AG04449 (cell line): ENCODE data around the gene CELA2A.
"Not testable (repeated sequence)": the region's sequence is repeated elsewhere in the genome, so short reads cannot be mapped to it uniquely, and the experiment has no call there.

Source experiments
- CTCF ChIA-PET: fragments of 350-600 bp; formaldehyde crosslinking; extraction: SDS; loops from one replicate; lab custom pipeline; 2021; ENCODE audit warnings: antibody characterized with exemption; lab: Yijun Ruan, JAX
- POLR2A ChIA-PET: fragments of 400-600, 350-600 bp; formaldehyde crosslinking; extraction: SDS; loops from one replicate; lab custom pipeline; 2020; ENCODE audit warnings: antibody characterized with exemption, inconsistent platforms; lab: Yijun Ruan, JAX
- DNase-seq: peaks from one replicate; pipeline ENCODE4 v3.0.0-alpha.2; 2010; ENCODE audit warnings: low read depth, low spot score
- H3K4me3 ChIP-seq: 2 replicates; pipeline ENCODE4 v1.5.1; 2011; ENCODE audit warnings: low read depth, mild to moderate bottlenecking, control low read depth, low read length
- TF ChIP-seq, protein P1 (sequence below): IDR thresholded peaks from one replicate; pipeline ENCODE4 v1.5.1; 2011; ENCODE audit warnings: mild to moderate bottlenecking, moderate library complexity, low read length, control low read depth, inconsistent platforms; ENCODE audit not compliant: insufficient read depth; ENCODE audit errors: missing control alignments

The CELA2A gene

DNA sequence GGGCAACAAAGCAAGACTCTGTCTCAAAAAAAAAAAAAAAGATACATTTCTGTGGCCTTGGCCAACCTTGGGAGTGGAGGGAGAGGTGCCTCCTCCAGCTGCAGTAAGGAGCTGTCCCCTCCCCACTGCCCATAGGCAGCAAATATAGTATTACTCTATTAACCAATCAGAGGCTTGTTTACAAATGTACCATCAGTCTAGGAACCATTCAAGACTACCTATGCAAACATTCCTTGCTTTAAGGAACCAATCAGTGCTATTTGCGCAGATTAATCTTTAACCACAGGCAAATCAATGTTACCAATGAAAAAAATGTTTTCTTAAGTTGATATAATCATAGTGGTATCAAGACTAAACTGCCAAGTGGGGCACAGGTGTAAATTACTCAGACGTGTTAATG, 1.1 kb downstream of the CELA2A start:
- DNase-seq = no peak
- CTCF ChIA-PET = no interaction called here
- TF ChIP-seq, protein P1, sequence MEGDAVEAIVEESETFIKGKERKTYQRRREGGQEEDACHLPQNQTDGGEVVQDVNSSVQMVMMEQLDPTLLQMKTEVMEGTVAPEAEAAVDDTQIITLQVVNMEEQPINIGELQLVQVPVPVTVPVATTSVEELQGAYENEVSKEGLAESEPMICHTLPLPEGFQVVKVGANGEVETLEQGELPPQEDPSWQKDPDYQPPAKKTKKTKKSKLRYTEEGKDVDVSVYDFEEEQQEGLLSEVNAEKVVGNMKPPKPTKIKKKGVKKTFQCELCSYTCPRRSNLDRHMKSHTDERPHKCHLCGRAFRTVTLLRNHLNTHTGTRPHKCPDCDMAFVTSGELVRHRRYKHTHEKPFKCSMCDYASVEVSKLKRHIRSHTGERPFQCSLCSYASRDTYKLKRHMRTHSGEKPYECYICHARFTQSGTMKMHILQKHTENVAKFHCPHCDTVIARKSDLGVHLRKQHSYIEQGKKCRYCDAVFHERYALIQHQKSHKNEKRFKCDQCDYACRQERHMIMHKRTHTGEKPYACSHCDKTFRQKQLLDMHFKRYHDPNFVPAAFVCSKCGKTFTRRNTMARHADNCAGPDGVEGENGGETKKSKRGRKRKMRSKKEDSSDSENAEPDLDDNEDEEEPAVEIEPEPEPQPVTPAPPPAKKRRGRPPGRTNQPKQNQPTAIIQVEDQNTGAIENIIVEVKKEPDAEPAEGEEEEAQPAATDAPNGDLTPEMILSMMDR = no peak

DNA sequence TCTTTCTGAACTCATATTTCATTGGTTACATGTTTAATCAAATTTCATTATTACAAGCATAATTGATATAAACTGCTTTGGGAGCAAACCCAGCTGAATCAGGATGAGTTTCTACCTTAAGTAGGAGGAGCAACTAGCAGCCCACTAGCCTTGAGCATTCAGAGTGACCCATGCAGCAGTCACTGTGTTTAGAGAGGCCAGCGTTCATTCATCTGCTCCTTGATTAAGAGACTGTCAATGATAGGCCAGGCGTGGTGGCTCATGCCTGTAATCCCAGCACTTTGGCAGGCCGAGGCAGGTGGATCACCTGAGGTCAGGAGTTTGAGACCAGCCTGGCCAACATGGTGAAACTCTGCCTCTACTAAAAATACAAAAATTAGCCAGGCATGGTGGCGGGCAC, 1.9 kb downstream of the CELA2A start:
- CTCF ChIA-PET, POLR2A ChIA-PET, DNase-seq, H3K4me3 ChIP-seq: not testable (repeated sequence)

More for the DNA sequence above, 1.1 kb downstream of the CELA2A start:
- no peak overlapping the region for H3K4me3 ChIP-seq
- POLR2A ChIA-PET = no interaction called here

DNA sequence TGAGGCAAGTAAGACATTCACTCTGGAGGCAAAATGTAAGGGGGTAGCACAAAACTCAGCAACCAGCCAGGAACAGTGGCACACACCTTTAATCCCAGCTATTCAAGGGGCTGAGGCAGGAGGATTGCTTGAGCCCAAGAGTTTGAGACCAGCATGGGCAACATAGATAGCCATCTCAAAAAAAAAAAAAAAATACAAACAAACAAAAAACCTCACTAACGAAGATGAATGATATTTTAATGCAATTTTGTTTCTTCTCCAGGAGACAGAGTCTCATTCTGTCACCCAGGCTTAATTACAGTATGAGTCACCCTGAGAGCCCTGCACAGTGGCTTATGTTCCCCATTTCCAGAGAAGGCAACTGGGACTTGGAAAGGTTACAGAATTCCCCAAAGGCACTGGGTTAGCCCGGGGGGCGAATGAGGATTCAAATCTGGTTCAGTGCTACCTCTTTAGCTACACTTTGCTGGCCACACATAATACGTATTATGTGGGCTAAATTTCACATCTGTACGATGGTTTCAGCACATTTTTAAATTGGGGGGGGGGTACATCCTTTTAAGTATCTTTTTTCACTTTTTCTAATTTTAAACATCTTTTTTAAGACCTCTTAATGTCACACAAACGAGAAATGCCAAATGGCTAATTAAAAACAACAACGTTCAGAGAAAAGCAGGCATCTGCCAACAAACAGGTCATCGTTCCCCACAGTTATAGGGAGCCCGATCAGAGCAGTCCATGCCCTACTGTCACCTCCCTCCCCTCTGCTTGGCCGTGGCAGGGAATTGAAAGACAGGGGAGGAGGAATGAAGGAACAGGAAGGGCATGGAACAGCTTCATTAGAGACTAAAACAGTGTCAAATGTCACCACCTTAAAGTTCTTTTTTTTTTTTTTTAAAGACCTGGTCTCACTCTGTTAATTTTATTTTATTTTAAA, 3.5 kb downstream of the CELA2A start:
- TF ChIP-seq, protein P1 = no peak
- POLR2A ChIA-PET = no interaction called here
- H3K4me3 ChIP-seq = no peak overlapping the region
- CTCF ChIA-PET = no interaction called here
- DNase-seq = no peak

DNA sequence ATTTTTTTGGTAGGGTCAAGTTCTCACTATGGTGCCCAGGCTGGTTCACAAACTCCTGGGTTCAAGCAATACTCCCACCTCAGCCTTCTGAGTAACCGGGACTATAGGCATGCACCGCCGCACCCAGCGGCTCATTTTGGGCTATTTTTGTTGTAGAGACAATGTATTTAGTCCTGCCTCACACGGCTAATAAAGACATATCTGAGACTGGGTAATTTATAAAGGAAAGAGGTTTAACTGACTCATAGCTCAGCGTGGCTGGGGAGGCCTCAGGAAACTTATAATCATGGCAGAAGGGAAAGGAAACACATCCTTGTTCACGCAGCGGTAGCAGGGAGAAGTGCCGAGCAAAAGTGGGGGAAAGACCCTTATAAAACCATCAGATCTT, 4.2 kb downstream of the CELA2A start:
- TF ChIP-seq, protein P1 = no peak
- CTCF ChIA-PET = no interaction called here
- no peak overlapping the region for H3K4me3 ChIP-seq

DNA sequence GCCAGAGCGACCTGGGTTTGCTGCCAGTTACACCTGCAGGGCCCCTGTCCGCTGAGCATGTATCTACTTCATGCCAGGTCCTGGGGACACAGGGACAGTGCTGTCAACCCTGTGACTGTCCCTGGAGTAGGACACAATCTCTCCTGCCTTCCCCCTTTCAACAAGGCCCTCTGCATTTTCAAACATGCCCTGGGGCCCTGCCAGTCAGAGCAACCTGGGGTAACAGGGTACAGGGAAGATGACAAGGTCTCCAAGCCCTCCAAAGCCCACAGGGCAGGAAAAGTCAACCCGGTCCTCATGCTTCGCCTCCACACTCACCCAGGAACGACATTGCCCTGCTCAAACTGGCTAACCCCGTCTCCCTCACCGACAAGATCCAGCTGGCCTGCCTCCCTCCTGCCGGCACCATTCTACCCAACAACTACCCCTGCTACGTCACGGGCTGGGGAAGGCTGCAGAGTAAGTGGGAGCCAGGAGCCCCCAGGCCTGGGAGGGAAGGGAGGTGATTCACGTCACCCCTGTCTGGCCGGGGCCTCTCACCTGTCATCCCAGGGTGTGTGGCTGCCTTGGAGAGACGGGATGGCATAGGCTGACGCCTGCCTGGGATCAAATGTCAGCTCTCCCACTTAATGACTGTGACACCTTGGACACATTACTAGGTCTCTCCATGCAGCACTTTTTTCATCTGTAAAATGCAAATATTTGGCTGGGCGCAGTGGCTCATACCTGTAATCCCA, 6.7 kb downstream of the CELA2A start:
- DNase-seq, H3K4me3 ChIP-seq, CTCF ChIA-PET, POLR2A ChIA-PET: not testable (repeated sequence)

More for the DNA sequence above, 4.2 kb downstream of the CELA2A start:
- DNase-seq = no peak
- POLR2A ChIA-PET = no interaction called here

DNA sequence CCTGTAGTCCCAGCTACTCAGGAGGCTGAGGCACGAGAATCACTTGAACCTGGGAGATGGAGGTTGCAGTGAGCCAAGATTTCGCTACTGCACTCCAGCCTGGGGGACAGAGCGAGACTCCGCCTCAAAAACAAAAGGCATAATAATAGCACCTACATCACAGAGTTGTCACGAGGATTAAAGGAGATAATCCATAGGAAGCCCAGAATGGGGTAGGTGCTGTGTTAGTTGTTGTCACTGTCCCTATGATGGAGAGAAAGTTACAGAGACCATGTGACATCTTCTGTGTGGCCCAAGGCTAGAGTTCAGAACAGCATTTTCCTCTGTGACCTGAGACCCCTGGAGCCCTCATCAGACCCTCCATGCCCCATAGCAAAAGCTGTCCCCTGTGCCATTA, 7.4 kb downstream of the CELA2A start:
- H3K4me3 ChIP-seq, POLR2A ChIA-PET, CTCF ChIA-PET, DNase-seq: not testable (repeated sequence)

DNA sequence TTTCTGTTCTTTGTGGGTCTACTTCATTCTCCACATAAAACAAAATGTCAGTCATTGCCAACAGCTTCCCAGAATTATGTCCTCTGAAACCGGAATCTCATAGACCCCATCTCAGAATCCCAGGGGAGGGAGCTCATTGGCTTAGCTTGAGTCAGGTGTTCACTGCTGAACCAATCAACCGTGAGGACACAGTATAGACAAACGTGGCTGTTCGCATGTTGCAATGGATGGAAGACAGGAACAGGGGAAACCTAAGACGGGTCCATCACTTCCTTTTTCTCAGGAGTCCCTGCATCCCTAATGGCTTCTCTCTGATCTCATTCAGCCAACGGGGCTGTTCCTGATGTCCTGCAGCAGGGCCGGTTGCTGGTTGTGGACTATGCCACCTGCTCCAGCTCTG, 9.1 kb downstream of the CELA2A start:
- ChIA-PET CTCF (no interaction called here), POLR2A (no interaction called here)
- TF ChIP-seq, protein P1 = no peak
- DNase-seq = no peak
- no peak overlapping the region for H3K4me3 ChIP-seq

DNA sequence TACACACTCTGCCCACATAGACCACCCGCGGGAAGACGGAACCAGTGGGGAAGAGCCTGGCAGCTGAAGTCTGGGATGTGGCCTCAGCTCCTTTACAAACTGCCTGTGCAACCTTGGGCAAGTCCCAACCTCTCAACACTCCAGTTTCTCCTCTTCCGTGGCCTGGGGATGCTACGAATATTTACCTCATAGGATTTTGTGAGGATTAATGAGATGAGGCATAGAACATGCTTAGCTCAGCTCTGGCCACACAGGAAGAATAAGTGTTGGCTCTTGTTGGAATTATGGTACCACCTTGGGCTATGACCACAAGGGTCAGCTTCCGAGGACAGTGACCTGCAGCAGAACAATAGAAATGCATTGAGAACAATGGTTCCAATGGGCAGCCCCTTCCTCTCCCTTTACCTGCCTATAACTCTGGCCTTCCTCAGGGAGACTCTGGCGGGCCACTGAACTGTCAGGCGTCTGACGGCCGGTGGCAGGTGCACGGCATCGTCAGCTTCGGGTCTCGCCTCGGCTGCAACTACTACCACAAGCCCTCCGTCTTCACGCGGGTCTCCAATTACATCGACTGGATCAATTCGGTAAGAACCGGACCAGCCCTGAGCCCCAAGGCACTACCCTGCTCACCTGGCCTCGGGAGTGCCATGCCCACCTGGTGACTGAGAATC, 10.6 kb downstream of the CELA2A start:
- DNase-seq, POLR2A ChIA-PET, CTCF ChIA-PET, H3K4me3 ChIP-seq: not testable (repeated sequence)
